WERI-Rb-1 (cell line): ENCODE data around the gene C1orf185.
A peak's percentile ranks its signal among the peaks of the same experiment; 100 is the strongest.

ENCODE experiments used
- DNase-seq: peaks from one replicate; pipeline ENCODE4 v3.0.0-alpha.2; 2020
- H3K27ac ChIP-seq: fragments of 250-450 bp; sonication (Bioruptor Pico); 2 replicates; pipeline ENCODE4 v1.5.1; 2020; ENCODE audit warnings: mild to moderate bottlenecking, moderate library complexity
- H3K27me3 ChIP-seq: fragments of 250-450 bp; sonication (Bioruptor Pico); 2 replicates; pipeline ENCODE4 v1.5.1; 2021; ENCODE audit warnings: mild to moderate bottlenecking, low read depth, moderate library complexity; ENCODE audit not compliant: insufficient read depth, severe bottlenecking
- H3K36me3 ChIP-seq: fragments of 250-450 bp; sonication (Bioruptor Pico); 2 replicates; pipeline ENCODE4 v1.5.1; 2020; ENCODE audit warnings: mild to moderate bottlenecking, moderate library complexity
- H3K4me3 ChIP-seq: 2 replicates; pipeline ENCODE4 v1.5.1; 2011; ENCODE audit warnings: low read depth, mild to moderate bottlenecking, control low read depth, low read length
- H3K9me3 ChIP-seq: fragments of 250-450 bp; sonication (Bioruptor Pico); 2 replicates; pipeline ENCODE4 v1.5.1; 2021; ENCODE audit warnings: mild to moderate bottlenecking, moderate library complexity; ENCODE audit not compliant: severe bottlenecking
- CTCF ChIP-seq: IDR thresholded peaks from 2 replicates; pipeline ENCODE4 v1.5.1; 2011; ENCODE audit warnings: low read depth, mild to moderate bottlenecking, control low read depth, inconsistent platforms, low read length

The C1orf185 gene

GRCh38 chr1:51188230-51188629 is 86.2 kb downstream of the C1orf185 start:
- Histone ChIP-seq H3K9me3 (no peaks in the 10 kb centered on the region), H3K36me3 (no peaks in the 10 kb centered on the region), H3K27ac (no peak overlapping the region), H3K4me3 (no peak overlapping the region), H3K27me3 (no peaks in the 10 kb centered on the region)
- no peak for TF ChIP-seq CTCF
- no peak for DNase-seq

GRCh38 chr1:51189421-51190073 is 87.5 kb downstream of the C1orf185 start:
- Histone ChIP-seq H3K4me3 (no peak overlapping the region), H3K9me3 (no peaks in the 10 kb centered on the region), H3K27ac (no peak overlapping the region), H3K27me3 (no peaks in the 10 kb centered on the region), H3K36me3 (no peaks in the 10 kb centered on the region)
- DNase-seq: peak; percentile 31
- TF ChIP-seq CTCF: peak; percentile 59

GRCh38 chr1:51190961-51191360 is 88.9 kb downstream of the C1orf185 start:
- Histone ChIP-seq H3K27me3 (no peaks in the 10 kb centered on the region), H3K4me3 (no peak overlapping the region), H3K36me3 (no peaks in the 10 kb centered on the region), H3K9me3 (no peaks in the 10 kb centered on the region), H3K27ac (no peak overlapping the region)
- no peak for TF ChIP-seq CTCF
- DNase-seq: no peak

- Histone ChIP-seq H3K27ac (no peak overlapping the region), H3K27me3 (no peaks in the 10 kb centered on the region), H3K4me3 (no peak overlapping the region), H3K36me3 (no peaks in the 10 kb centered on the region), H3K9me3 (no peaks in the 10 kb centered on the region)
- peak; percentile 78 for TF ChIP-seq CTCF
- peak; percentile 63 for DNase-seq
These were observed 90.3 kb downstream of the C1orf185 start for GRCh38 chr1:51192213-51192843.

- no peak overlapping the region for H3K4me3 ChIP-seq
- H3K36me3 ChIP-seq: no peaks in the 10 kb centered on the region
- H3K27ac ChIP-seq: no peak overlapping the region
- no peaks in the 10 kb centered on the region for H3K9me3 ChIP-seq
- no peak for TF ChIP-seq CTCF
- no peaks in the 10 kb centered on the region for H3K27me3 ChIP-seq
- no peak for DNase-seq
These were observed 91.5 kb downstream of the C1orf185 start for GRCh38 chr1:51193564-51193963.
